ENCODE measurements around the gene REV1. TPM values are rescaled to one million over a fixed set of nuclear protein-coding genes. Genes with fewer than 3 reads are reported as not detected.

The REV1 gene
- total and polyA plus RNA-seq, 2 of the 13 experiments (the other 11 are each of a cell fraction or from before 2014, with no cell fraction given), result 49.1 to 71.8 TPM

DNA sequence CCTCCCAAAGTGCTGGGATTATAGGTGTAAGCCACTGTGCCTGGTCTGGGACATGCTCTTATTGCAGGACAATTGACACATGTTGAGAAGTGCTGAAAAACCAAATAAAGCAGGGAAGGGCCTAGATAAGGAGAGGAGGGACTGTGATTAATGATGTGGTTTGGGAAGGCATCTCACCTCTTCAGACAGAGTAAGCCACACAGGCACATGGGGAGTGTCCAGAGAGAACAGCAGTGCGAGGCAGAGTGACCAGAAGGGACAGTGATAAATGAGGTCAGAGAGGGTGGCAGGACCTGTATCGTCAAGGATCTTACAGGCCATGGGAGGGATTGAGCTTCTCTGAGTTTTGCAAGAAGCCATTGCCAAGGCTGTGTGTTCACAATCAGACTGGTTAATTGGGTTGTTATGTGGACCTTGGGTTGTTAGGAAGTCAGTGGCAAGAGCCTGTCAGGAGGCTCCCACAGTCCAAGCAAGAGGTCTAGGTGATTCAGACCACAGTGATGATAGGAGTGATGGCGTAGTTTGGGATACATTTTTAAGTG, 94.2 kb downstream of the REV1 start (continued):
- TF ChIP-seq CEBPB (IDR thresholded peaks at IDR 0.05; ENCODE audit: borderline replicate concordance, low read depth, low read length) (no peak), RORA (CRISPR knock-in tag; IDR thresholded peaks at IDR 0.05) (no peak), RBM39 (IDR thresholded peaks at IDR 0.05; ENCODE audit: low read depth, low read length, poor library complexity, severe bottlenecking) (no peak)
- TF ChIP-seq, protein P1, sequence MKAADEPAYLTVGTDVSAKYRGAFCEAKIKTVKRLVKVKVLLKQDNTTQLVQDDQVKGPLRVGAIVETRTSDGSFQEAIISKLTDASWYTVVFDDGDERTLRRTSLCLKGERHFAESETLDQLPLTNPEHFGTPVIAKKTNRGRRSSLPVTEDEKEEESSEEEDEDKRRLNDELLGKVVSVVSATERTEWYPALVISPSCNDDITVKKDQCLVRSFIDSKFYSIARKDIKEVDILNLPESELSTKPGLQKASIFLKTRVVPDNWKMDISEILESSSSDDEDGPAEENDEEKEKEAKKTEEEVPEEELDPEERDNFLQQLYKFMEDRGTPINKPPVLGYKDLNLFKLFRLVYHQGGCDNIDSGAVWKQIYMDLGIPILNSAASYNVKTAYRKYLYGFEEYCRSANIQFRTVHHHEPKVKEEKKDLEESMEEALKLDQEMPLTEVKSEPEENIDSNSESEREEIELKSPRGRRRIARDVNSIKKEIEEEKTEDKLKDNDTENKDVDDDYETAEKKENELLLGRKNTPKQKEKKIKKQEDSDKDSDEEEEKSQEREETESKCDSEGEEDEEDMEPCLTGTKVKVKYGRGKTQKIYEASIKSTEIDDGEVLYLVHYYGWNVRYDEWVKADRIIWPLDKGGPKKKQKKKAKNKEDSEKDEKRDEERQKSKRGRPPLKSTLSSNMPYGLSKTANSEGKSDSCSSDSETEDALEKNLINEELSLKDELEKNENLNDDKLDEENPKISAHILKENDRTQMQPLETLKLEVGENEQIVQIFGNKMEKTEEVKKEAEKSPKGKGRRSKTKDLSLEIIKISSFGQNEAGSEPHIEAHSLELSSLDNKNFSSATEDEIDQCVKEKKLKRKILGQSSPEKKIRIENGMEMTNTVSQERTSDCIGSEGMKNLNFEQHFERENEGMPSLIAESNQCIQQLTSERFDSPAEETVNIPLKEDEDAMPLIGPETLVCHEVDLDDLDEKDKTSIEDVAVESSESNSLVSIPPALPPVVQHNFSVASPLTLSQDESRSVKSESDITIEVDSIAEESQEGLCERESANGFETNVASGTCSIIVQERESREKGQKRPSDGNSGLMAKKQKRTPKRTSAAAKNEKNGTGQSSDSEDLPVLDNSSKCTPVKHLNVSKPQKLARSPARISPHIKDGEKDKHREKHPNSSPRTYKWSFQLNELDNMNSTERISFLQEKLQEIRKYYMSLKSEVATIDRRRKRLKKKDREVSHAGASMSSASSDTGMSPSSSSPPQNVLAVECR (CRISPR knock-in tag; IDR thresholded peaks at IDR 0.05; ENCODE audit: borderline replicate concordance), result no peak

DNA sequence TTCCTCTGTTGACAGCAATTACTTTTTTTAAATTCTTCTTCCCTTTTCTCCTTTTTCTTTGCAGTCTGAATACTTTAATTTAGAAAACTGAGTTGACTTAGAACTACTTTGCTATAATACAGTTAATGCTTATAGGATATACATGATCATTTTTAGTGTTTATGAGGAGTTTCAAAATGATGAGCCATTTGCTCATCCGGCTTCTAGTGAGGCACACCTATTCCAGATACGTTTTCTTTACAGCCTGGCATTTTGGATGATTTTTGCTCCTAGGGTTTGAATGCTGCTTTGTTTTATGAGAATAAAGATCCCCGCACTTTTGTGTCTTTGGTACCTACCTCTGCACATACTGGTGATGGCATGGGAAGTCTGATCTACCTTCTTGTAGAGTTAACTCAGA, 99.9 kb downstream of the REV1 start:
- ChIA-PET CTCF (ENCODE audit: low intra/inter-chr PET ratio, low total read pairs) (no interaction called here), POLR2A (no interaction called here)
- in situ Hi-C loops (cut with HindIII; ENCODE audit: extremely low pct_ligation_motif_present, low pct_unique_long_range_greater_than_20kb), result no loop called here
- TSS peak; percentile 24 for BruUV-seq (replicated peaks)
- H3K4me3 ChIP-seq (replicated peaks in 1 of 3; ENCODE audit: insufficient read depth in 1 of 3, low read depth in 2 of 3, low read length in 3 of 3), result no peak overlapping the region
- peaks cover 17% of the 10 kb centered on the region for H3K4me1 ChIP-seq (ENCODE audit: insufficient read depth, low read length)
- no peak for ATAC-seq
- H2AFZ ChIP-seq (ENCODE audit: low read length), result no peak overlapping the region
- no peaks in the 10 kb centered on the region for H4K20me1 ChIP-seq (ENCODE audit: insufficient read depth, low read length)
- intact Hi-C loops (cut with micrococcal nuclease; ENCODE audit: unreplicated experiment), result loop anchor here (10.0 kb wide), 1 partner anchor 145 kb away; no protein-coding TSS in a partner anchor
- no peak overlapping the region for H3K9ac ChIP-seq (ENCODE audit: insufficient read depth, low read depth, low read length)
- 96% methylated on average over 3 of the region's 3 CpGs for WGBS (ENCODE audit: low lambda C conversion rate)
- DNase-seq (ENCODE audit: low spot score), result no peak
- H3K27me3 ChIP-seq (ENCODE audit: control insufficient read depth in 1 of 2, insufficient read depth in 2 of 2, low read length in 2 of 2), result no peaks in the 10 kb centered on the region
- no peaks in the 10 kb centered on the region for H3K79me2 ChIP-seq (ENCODE audit: insufficient read depth, low read length)
- FAIRE-seq, result no peak
- no peak overlapping the region for H3K27ac ChIP-seq (ENCODE audit: extremely low read length, insufficient read depth, low read length)
- H3K9me3 ChIP-seq (ENCODE audit: low read length), result no peaks in the 10 kb centered on the region
- H3K4me2 ChIP-seq (ENCODE audit: low read depth, low read length), result no peak overlapping the region
- peaks cover 23 to 55% of the 10 kb centered on the region in 2 experiments for H3K36me3 ChIP-seq (replicated peaks in 1 of 2; ENCODE audit: control insufficient read depth in 1 of 2, insufficient read depth in 2 of 2, low read length in 2 of 2)
- no peak for TF ChIP-seq POLR2AphosphoS5 (IDR thresholded peaks at IDR 0.05; ENCODE audit: low read depth, low read length)
- no peak for TF ChIP-seq ZNF878 (CRISPR knock-in tag; IDR thresholded peaks at IDR 0.05)
- TF ChIP-seq ZNF432 (CRISPR knock-in tag; IDR thresholded peaks at IDR 0.05; ENCODE audit: borderline replicate concordance), result no peak
- no peak for TF ChIP-seq POGZ (CRISPR knock-in tag; IDR thresholded peaks at IDR 0.05)
- TF ChIP-seq SIN3B (IDR thresholded peaks at IDR 0.05; ENCODE audit: low read length), result no peak
- no peak for TF ChIP-seq ZNF510 (CRISPR knock-in tag; IDR thresholded peaks at IDR 0.05; ENCODE audit: low read depth)
- TF ChIP-seq SP140L (CRISPR knock-in tag; IDR thresholded peaks at IDR 0.05; ENCODE audit: borderline replicate concordance), result no peak
- TF ChIP-seq, protein P2, sequence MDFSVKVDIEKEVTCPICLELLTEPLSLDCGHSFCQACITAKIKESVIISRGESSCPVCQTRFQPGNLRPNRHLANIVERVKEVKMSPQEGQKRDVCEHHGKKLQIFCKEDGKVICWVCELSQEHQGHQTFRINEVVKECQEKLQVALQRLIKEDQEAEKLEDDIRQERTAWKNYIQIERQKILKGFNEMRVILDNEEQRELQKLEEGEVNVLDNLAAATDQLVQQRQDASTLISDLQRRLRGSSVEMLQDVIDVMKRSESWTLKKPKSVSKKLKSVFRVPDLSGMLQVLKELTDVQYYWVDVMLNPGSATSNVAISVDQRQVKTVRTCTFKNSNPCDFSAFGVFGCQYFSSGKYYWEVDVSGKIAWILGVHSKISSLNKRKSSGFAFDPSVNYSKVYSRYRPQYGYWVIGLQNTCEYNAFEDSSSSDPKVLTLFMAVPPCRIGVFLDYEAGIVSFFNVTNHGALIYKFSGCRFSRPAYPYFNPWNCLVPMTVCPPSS (IDR thresholded peaks at IDR 0.05), result no peak
- TF ChIP-seq, protein P3, sequence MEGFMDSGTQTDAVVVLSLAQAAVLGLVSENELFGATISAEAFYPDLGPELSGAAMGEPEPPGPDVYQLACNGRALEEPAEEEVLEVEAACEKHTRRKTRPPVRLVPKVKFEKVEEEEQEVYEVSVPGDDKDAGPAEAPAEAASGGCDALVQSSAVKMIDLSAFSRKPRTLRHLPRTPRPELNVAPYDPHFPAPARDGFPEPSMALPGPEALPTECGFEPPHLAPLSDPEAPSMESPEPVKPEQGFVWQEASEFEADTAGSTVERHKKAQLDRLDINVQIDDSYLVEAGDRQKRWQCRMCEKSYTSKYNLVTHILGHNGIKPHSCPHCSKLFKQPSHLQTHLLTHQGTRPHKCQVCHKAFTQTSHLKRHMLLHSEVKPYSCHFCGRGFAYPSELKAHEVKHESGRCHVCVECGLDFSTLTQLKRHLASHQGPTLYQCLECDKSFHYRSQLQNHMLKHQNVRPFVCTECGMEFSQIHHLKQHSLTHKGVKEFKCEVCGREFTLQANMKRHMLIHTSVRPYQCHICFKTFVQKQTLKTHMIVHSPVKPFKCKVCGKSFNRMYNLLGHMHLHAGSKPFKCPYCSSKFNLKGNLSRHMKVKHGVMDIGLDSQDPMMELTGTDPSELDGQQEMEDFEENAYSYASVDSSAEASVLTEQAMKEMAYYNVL (CRISPR knock-in tag; IDR thresholded peaks at IDR 0.05; ENCODE audit: borderline replicate concordance), result no peak
- no peak for TF ChIP-seq ZNF678 (CRISPR knock-in tag; IDR thresholded peaks at IDR 0.05)
- TF ChIP-seq ZNF567 (CRISPR knock-in tag; IDR thresholded peaks at IDR 0.05; ENCODE audit: borderline replicate concordance), result no peak
- no peak for TF ChIP-seq POLR2AphosphoS2 (IDR thresholded peaks at IDR 0.05; ENCODE audit: low read depth, low read length)
- no peak for TF ChIP-seq PHF5A (CRISPR knock-in tag; IDR thresholded peaks at IDR 0.05; ENCODE audit: low read depth, unreplicated experiment)
